CD4-positive, alpha-beta memory T cell (primary cell): ENCODE data around the gene OXSM. TPM values are rescaled to one million over a fixed set of nuclear protein-coding genes. Genes with fewer than 3 reads are reported as not detected.
A peak's percentile ranks its signal among the peaks of the same experiment; 100 is the strongest.

ENCODE experiments used
- CTCF ChIA-PET: fragments of 350-600 bp; sonication (Branson Sonifier 250); formaldehyde crosslinking; loops from one replicate; lab custom pipeline; 2021; ENCODE audit warnings: inconsistent platforms; ENCODE audit not compliant: partially characterized antibody; lab: Charles Lee
- POLR2A ChIA-PET: fragments of 350-600 bp; sonication (Branson Sonifier 250); formaldehyde crosslinking; loops from one replicate; lab custom pipeline; 2021; ENCODE audit not compliant: partially characterized antibody; lab: Charles Lee
- DNase-seq, 5 donors: peaks; one replicate each; pipeline versions ENCODE4 v3.0.0 to v3.0.0-alpha.2; 2020 to 2022; ENCODE audit warnings: mixed read lengths in 1 of 5
- H3K27ac ChIP-seq: one replicate; pipeline ENCODE4 v1.7.0; 2013; ENCODE audit warnings: low read depth, low read length
- H3K27me3 ChIP-seq: 2 replicates; pipeline ENCODE4 v1.7.0; 2013; ENCODE audit warnings: mild to moderate bottlenecking, low read length, moderate library complexity; ENCODE audit not compliant: insufficient read depth
- H3K36me3 ChIP-seq: 2 replicates; pipeline ENCODE4 v1.7.0; 2013; ENCODE audit warnings: mild to moderate bottlenecking, low read length, moderate library complexity; ENCODE audit not compliant: insufficient read depth
- H3K4me1 ChIP-seq: 2 replicates; pipeline ENCODE4 v1.7.0; 2013; ENCODE audit warnings: mild to moderate bottlenecking, low read length, moderate library complexity; ENCODE audit not compliant: insufficient read depth
- H3K4me3 ChIP-seq, 2 donors: one replicate each; pipeline ENCODE4 v1.7.0; 2013; ENCODE audit warnings: low read length in 2 of 2, mild to moderate bottlenecking in 1 of 2
- H3K9me3 ChIP-seq, 2 donors: one replicate each; pipeline ENCODE4 v1.7.0; 2013; ENCODE audit warnings: low read length in 2 of 2, control low read depth in 1 of 2; ENCODE audit not compliant: control insufficient read depth in 1 of 2
- H3K27ac Mint-ChIP-seq, 7 donors: one replicate each; pipeline ENCODE4 v1.8.0; 2020 to 2021; ENCODE audit warnings: mixed read lengths in 7 of 7, mild to moderate bottlenecking in 6 of 7, inconsistent platforms in 3 of 7, moderate library complexity in 3 of 7
- H3K27me3 Mint-ChIP-seq, 2 donors: one replicate each; pipeline ENCODE4 v1.8.0; 2020 to 2021; ENCODE audit warnings: mixed read lengths in 2 of 2
- H3K36me3 Mint-ChIP-seq, 2 donors: one replicate each; pipeline ENCODE4 v1.8.0; 2020 to 2021; ENCODE audit warnings: mixed read lengths in 2 of 2, inconsistent platforms in 1 of 2, mild to moderate bottlenecking in 1 of 2
- H3K4me1 Mint-ChIP-seq, 4 donors: one replicate each; pipeline ENCODE4 v1.8.0; 2020 to 2021; ENCODE audit warnings: mixed read lengths in 4 of 4, mild to moderate bottlenecking in 1 of 4
- H3K4me3 Mint-ChIP-seq, 8 donors: one replicate each; pipeline ENCODE4 v1.8.0; 2020 to 2021; ENCODE audit warnings: mixed read lengths in 8 of 8, mild to moderate bottlenecking in 7 of 8, moderate library complexity in 6 of 8, inconsistent platforms in 3 of 8
- H3K9me3 Mint-ChIP-seq, 8 donors: one replicate each; pipeline ENCODE4 v1.8.0; 2020 to 2021; ENCODE audit warnings: mixed read lengths in 8 of 8, mild to moderate bottlenecking in 5 of 8, inconsistent platforms in 3 of 8, moderate library complexity in 1 of 8
- intact Hi-C: fragments of 100-400 bp; cut with micrococcal nuclease; formaldehyde crosslinking; loops from one replicate; pipeline ENCODE4 v1.15.1; 2023
- polyA plus RNA-seq, 2 donors: library from polyadenylated mRNA; unstranded; fragments of 300-500 nt; fragmentation: Illumina TruSeq; gene quantifications; one replicate each; pipeline ENCODE4 v1.2.3, GENCODE V29; 2021
- total RNA-seq, 2 experiments: library from RNA; stranded (reverse); gene quantifications; one replicate each; pipeline ENCODE4 v1.2.3, GENCODE V29; 2021

OXSM gene
- total and polyA plus RNA-seq, 4 experiments from 2014 or later = 13.2 to 20.6 (median 15.6) TPM

DNA sequence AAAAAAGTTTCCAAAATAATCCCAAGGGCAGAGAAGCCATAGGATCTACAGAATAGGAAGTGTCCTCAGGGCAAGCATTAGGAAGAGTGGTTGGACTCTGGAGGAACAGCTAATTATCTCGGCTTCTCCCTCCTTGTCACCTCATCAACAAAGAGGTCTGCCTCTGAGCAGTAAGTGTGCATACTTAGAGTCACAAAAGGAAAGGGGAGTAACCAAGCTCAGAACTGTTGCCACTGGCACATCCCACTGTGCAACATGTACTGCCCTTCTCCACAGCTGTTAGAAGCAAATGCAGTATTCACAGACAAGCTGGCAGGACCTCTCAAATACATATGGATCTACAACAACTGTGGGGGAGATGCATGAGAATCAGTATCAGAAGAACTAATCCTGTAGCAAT is 38.2 kb upstream of the OXSM start:
- intact Hi-C loops = no loop called here
- H3K4me1 Mint-ChIP-seq = peaks cover 16 to 26% (median 24%) of the 10 kb centered on the region in 4 donors
- no peaks in the 10 kb centered on the region for H3K9me3 Mint-ChIP-seq
- no peak overlapping the region for H3K4me3 ChIP-seq
- POLR2A ChIA-PET = no interaction called here
- no peak overlapping the region for H3K4me3 Mint-ChIP-seq
- no peaks in the 10 kb centered on the region for H3K27me3 Mint-ChIP-seq
- no peak for DNase-seq
- peak overlapping the region in 3 of 7 donors; percentile 5 to 20 (median 17) for H3K27ac Mint-ChIP-seq
- no peaks in the 10 kb centered on the region for H3K9me3 ChIP-seq
- CTCF ChIA-PET = no interaction called here
- no peak overlapping the region for H3K27ac ChIP-seq
- peaks cover 57 to 74% of the 10 kb centered on the region in 2 donors for H3K36me3 Mint-ChIP-seq
- no peaks in the 10 kb centered on the region for H3K27me3 ChIP-seq
- H3K36me3 ChIP-seq = peaks cover 42% of the 10 kb centered on the region
- no peaks in the 10 kb centered on the region for H3K4me1 ChIP-seq

DNA sequence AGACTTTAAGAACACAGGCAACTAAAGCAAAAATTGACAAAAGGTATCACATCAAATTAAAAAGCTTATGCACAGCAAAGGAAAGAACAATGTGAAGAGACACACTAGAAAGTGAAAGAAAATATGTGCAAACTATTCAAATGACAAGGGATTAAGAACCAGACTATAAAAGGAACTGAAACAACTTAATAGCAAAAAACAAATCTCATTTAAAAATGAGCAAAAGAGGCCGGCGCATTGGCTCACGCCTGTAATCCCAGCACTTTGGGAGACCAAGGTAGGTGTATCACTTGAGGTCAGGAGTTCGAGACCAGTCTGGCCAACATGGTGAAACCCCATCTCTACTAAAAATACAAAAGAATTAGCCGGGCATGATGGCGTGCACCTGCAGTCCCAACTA is 21.0 kb upstream of the OXSM start:
- DNase-seq = no peak
- peaks cover 13% of the 10 kb centered on the region for H3K36me3 ChIP-seq
- CTCF ChIA-PET = no interaction called here
- no peaks in the 10 kb centered on the region for H3K4me1 ChIP-seq
- Mint-ChIP-seq H3K27ac (peak overlapping the region in 1 of 7 donors; percentile 2), H3K36me3 (peaks cover 22 to 38% of the 10 kb centered on the region in 2 donors), H3K4me1 (peaks cover 26 to 49% (median 42%) of the 10 kb centered on the region in 4 donors), H3K27me3 (no peaks in the 10 kb centered on the region), H3K9me3 (no peaks in the 10 kb centered on the region), H3K4me3 (no peak overlapping the region)
- H3K4me3 ChIP-seq = no peak overlapping the region
- no peaks in the 10 kb centered on the region for H3K9me3 ChIP-seq
- POLR2A ChIA-PET = no interaction called here
- intact Hi-C loops = no loop called here
- H3K27me3 ChIP-seq = no peaks in the 10 kb centered on the region
- no peak overlapping the region for H3K27ac ChIP-seq

DNA sequence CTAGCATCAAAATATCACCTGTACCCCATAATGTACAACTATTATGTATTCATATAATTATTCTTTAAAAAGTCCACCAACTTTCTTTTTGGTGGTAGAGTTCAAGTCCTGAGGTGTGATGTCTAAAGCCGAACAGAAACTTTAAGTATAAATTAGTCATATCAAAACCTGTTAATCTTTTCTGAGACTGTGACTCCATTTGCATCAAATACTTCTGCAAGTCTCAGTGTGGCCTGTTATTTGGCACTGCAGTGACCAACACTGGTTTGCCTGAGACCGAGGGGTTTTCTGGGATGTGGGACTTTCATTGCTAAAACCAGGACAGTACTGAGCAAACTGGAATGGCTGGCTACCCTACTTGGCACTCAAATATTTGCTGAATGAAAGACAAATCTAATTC is 14.0 kb upstream of the OXSM start:
- peaks cover 21 to 41% (median 33%) of the 10 kb centered on the region in 4 donors for H3K4me1 Mint-ChIP-seq
- Histone ChIP-seq H3K4me1 (peaks cover 17% of the 10 kb centered on the region), H3K27ac (no peak overlapping the region), H3K27me3 (no peaks in the 10 kb centered on the region), H3K9me3 (no peaks in the 10 kb centered on the region), H3K36me3 (peaks cover 45% of the 10 kb centered on the region), H3K4me3 (no peak overlapping the region)
- CTCF ChIA-PET = no interaction called here
- POLR2A ChIA-PET = no interaction called here
- H3K4me3 Mint-ChIP-seq = no peak overlapping the region
- intact Hi-C loops = no loop called here
- no peak overlapping the region for H3K27ac Mint-ChIP-seq
- peaks cover 50 to 58% of the 10 kb centered on the region in 2 donors for H3K36me3 Mint-ChIP-seq
- no peaks in the 10 kb centered on the region for H3K27me3 Mint-ChIP-seq
- no peak for DNase-seq
- H3K9me3 Mint-ChIP-seq = no peaks in the 10 kb centered on the region

DNA sequence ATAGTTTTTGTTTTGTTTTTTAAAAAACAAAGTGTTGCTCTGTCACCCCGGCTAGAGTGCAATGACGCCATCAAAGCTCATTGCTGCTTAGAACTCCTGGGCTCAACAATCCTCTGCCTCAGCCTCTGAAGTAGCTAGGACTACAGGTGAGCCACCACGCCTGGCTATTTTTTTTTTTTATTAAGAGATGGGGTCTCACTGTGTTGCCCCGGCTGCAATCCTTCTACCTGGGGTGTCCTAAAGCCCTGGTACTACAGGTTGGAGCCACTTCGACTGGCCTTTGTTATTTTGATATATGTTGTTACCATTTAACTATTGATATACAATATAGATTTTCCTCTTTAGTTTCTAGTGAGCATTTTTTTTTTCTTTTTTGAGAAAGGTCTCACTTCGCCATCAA is 9.3 kb upstream of the OXSM start:
- Mint-ChIP-seq H3K36me3 (peaks cover 27 to 34% of the 10 kb centered on the region in 2 donors), H3K27ac (peak overlapping the region in 2 of 7 donors; percentile 48 to 55), H3K4me1 (peaks cover 27 to 59% (median 41%) of the 10 kb centered on the region in 4 donors), H3K4me3 (peak overlapping the region in 4 of 8 donors; percentile 21 to 25 (median 22)), H3K27me3 (no peaks in the 10 kb centered on the region), H3K9me3 (no peaks in the 10 kb centered on the region)
- POLR2A ChIA-PET = interaction anchor here (0.6 to 1.3 kb wide), 2 partner anchors 9 to 1933 kb away, joined by 3 to 4 read pairs; partner anchors contain the start of gene OXSM
- H3K4me1 ChIP-seq = peaks cover 41% of the 10 kb centered on the region
- no peak overlapping the region for H3K27ac ChIP-seq
- CTCF ChIA-PET = interaction anchor here (0.7 to 1.2 kb wide), 2 partner anchors 74 to 133 kb away, joined by 3 read pairs; no protein-coding TSS in a partner anchor
- DNase-seq = no peak
- H3K36me3 ChIP-seq = peaks cover 26% of the 10 kb centered on the region
- no peaks in the 10 kb centered on the region for H3K9me3 ChIP-seq
- H3K27me3 ChIP-seq = no peaks in the 10 kb centered on the region
- H3K4me3 ChIP-seq = no peak overlapping the region
- intact Hi-C loops = loop anchor here (5.0 kb wide), 1 partner anchor 33 kb away; no protein-coding TSS in a partner anchor

DNA sequence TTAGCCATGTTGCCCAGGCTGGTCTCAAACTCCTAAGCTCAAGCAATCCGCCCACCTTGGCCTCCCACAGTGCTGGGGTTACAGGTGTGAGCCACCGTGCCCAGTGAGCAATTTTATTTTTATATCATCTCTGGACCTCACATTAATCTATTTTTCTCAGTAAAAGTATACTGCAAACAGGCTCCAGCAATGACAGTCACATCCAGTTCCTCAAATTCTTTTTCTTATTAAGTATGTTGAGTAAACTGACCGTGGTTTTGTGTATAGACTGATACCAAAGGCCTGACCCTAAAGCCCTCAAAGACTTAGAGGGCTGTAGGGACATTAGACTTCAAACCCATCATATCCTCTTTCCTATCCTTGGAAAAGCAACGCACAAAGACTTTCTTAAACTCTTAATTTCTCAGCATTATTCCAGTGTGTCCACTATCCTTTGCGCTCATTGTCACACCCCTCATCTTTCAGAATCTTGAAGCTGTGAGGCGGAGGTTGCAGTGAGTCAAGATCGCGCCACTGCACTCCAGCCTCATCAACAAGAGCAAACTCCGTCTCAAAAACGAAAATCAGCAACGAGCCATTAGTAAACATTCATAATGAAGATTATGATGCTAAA is 8.6 kb upstream of the OXSM start:
- H3K4me3 Mint-ChIP-seq = peak overlapping the region; percentile 44 to 97 (median 92)
- H3K4me1 Mint-ChIP-seq = peaks cover 27 to 59% (median 41%) of the 10 kb centered on the region in 4 donors
- ChIA-PET POLR2A (interaction anchor here (1.3 kb wide), 1 partner anchor 8 kb away, joined by 4 read pairs; the partner anchor contains the start of gene OXSM), CTCF (interaction anchor here (1.2 kb wide), 1 partner anchor 133 kb away, joined by 3 read pairs; no protein-coding TSS in a partner anchor)
- Histone ChIP-seq H3K4me1 (peaks cover 41% of the 10 kb centered on the region), H3K27me3 (no peaks in the 10 kb centered on the region), H3K4me3 (no peak overlapping the region), H3K27ac (no peak overlapping the region), H3K36me3 (peaks cover 21% of the 10 kb centered on the region), H3K9me3 (no peaks in the 10 kb centered on the region)
- DNase-seq = no peak
- H3K27me3 Mint-ChIP-seq = no peaks in the 10 kb centered on the region
- H3K9me3 Mint-ChIP-seq = no peaks in the 10 kb centered on the region
- H3K27ac Mint-ChIP-seq = peak overlapping the region in 5 of 7 donors; percentile 33 to 95 (median 51)
- intact Hi-C loops = loop anchor here (5.0 kb wide), 1 partner anchor 34 kb away; no protein-coding TSS in a partner anchor
- H3K36me3 Mint-ChIP-seq = peaks cover 22 to 27% of the 10 kb centered on the region in 2 donors

DNA sequence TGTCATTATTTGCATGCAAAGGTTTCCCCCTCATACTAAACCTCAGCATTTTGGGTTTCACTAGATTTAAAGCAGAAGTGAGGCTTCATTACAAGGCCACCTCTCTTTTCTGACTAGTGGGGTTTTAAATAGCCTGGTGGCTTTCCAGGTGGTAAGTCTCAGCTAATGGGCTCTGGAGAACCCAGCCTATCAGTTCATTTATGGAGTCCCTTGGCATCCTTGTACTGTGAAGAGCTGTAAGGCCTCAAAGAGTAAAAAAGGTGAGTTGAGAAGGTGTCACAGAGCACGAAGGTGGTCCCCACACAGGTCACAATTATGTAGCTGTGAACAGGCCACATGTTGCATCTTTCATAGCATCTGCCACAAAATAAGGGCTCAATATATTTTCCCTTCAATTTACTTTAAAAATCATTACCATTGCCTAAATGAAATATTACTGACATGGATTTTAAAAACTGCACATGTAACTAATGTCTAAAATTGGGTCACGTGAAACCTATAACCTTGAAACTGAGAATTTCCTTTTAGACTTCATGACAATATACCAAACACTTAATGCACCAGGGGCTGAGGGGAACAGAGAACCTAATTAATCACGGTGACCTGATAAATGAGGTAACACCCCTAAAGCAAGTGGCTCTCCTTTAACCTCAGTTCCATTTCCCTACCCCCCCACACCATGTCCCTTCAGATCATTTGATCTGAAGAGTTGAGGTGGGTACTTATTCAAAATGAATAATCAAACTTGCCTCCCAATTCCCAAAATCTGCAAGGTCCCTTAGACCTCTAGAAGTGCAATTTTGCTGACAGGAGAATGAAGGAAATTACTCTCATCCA is 7.9 kb upstream of the OXSM start:
- Histone ChIP-seq H3K9me3 (no peaks in the 10 kb centered on the region), H3K27me3 (no peaks in the 10 kb centered on the region), H3K36me3 (peaks cover 13% of the 10 kb centered on the region), H3K27ac (peak overlapping the region; percentile 83), H3K4me3 (peak overlapping the region; percentile 12 to 69), H3K4me1 (peaks cover 41% of the 10 kb centered on the region)
- DNase-seq = no peak
- ChIA-PET CTCF (interaction anchor here (0.6 kb wide), 1 partner anchor 15 kb away, joined by 3 read pairs; no protein-coding TSS in a partner anchor), POLR2A (no interaction called here)
- no peaks in the 10 kb centered on the region for H3K9me3 Mint-ChIP-seq
- H3K27me3 Mint-ChIP-seq = no peaks in the 10 kb centered on the region
- peak overlapping the region; percentile 89 to 95 (median 94) for H3K27ac Mint-ChIP-seq
- peaks cover 27 to 55% (median 37%) of the 10 kb centered on the region in 4 donors for H3K4me1 Mint-ChIP-seq
- peaks cover 15 to 20% of the 10 kb centered on the region in 2 donors for H3K36me3 Mint-ChIP-seq
- intact Hi-C loops = loop anchor here (1.0 to 5.0 kb wide), 5 partner anchors 8 to 1837 kb away; partner anchors contain the start of genes NR1D2 and OXSM
- H3K4me3 Mint-ChIP-seq = peak overlapping the region; percentile 88 to 97 (median 92)
